ENCODE measurements around the gene ENO2. TPM values are rescaled to one million over a fixed set of nuclear protein-coding genes. Genes with fewer than 3 reads are reported as not detected.

Gene ENO2
- total RNA-seq, 2 experiments from 2014 or later, result 156 to 160 TPM

DNA sequence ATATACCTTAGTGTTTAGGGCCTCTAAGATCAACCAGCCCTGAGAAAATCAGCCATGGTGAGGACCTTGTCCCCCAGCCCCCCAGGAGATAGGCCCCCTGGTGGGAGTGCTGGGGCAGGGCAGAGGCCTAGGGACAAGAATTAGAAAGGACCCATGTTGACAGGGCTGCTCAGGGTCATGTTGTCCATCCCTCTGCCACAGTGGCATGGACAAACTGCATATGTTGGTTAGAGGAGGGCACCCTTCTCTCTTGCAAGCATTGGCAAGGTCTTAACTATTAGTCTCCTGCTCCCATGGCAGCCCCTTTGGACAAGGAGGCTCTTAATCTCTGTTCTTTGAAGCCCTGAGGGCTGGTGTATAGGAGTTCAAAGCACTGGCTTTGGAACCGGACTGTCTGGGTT is 36.0 kb downstream of the ENO2 start:
- Mint-ChIP-seq H3K9me3 (no peaks in the 10 kb centered on the region), H3K27ac (peak overlapping the region; percentile 98), H3K27me3 (no peaks in the 10 kb centered on the region), H3K36me3 (ENCODE audit: low read depth) (peaks cover 37% of the 10 kb centered on the region), H3K4me1 (peaks cover 64% of the 10 kb centered on the region), H3K4me3 (peak overlapping the region; percentile 100)
- POLR2A ChIA-PET, result interaction anchor here (1.0 kb wide), 1 partner anchor 9 kb away, joined by 3 read pairs; no protein-coding TSS in a partner anchor
- peak; percentile 50 for DNase-seq
- CTCF ChIA-PET, result interaction anchor here (1.0 to 17.8 kb wide), 6 partner anchors 10 to 77 kb away, joined by 3 to 388 read pairs (median 12); partner anchors contain the start of gene SPSB2

DNA sequence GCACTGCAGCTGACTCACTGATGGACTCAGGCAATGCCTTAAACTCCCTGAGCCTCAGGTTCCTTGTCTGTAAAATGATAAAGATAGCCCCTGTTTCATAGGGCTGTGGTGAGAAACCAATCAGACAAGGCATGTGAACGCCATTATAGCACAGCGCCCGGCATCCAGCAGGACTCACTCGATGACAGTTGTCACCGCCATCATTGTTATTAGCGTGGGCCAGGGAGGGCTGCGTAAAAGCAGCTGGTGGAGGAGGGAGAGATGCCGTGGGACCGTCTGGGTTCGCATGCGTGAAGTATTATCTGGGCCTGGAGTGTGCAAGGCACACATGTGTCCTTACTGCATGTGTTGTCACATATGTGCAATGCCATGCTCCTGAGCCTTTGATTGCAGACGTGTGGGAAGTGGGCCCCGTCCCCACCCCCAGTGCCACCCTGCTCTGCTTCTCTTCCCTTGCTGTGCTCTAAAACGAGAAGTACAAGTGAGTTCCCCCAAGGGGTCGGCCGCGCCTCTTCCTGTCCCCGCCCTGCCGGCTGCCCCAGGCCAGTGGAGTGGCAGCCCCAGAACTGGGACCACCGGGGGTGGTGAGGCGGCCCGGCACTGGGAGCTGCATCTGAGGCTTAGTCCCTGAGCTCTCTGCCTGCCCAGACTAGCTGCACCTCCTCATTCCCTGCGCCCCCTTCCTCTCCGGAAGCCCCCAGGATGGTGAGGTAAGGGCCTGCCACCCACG is 36.6 kb downstream of the ENO2 start, which contains the start of gene PTPN6:
Gene PTPN6, plus strand, starts transcription at position 546 of the 730 bp plus-strand sequence. Its CDS starts 157 bp downstream, at position 703.
- Mint-ChIP-seq H3K4me3 (peak within 1 kb of the TSS; percentile 100), H3K4me1 (peaks cover 64% of the 10 kb centered on the region), H3K36me3 (ENCODE audit: low read depth) (peaks cover 43% of the 10 kb centered on the region), H3K9me3 (no peaks in the 10 kb centered on the region), H3K27me3 (no peaks in the 10 kb centered on the region), H3K27ac (peak within 1 kb of the TSS; percentile 98)
- ChIA-PET POLR2A (interaction anchor here (1.0 kb wide), 1 partner anchor 8 kb away, joined by 3 read pairs; no protein-coding TSS in a partner anchor), CTCF (interaction anchor here (0.8 to 17.8 kb wide), 7 partner anchors 9 to 125 kb away, joined by 3 to 388 read pairs (median 7); partner anchors contain the start of gene SPSB2)
- peak; percentile 68 for DNase-seq

DNA sequence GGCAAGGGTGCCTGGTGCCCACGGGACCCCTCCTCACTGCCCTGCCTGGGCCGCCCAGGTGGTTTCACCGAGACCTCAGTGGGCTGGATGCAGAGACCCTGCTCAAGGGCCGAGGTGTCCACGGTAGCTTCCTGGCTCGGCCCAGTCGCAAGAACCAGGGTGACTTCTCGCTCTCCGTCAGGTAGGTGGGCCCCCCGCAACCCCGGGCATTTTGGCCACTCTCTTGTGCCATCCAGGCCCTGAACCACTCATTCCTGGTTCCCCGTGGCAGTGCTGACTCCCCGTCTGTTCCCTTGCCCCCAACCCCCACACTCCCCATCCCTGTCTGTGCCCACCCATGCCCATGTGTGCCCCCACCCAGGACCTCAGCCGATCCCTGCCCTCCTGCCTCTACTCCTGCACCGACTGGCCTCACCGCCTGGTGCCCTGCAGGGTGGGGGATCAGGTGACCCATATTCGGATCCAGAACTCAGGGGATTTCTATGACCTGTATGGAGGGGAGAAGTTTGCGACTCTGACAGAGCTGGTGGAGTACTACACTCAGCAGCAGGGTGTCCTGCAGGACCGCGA is 37.3 kb downstream of the ENO2 start:
- ChIA-PET POLR2A (interaction anchor here (0.6 to 1.2 kb wide), 4 partner anchors 8 to 461 kb away, joined by 3 to 5 read pairs (median 3); partner anchors contain the start of genes C12orf57 and RNU7-1), CTCF (interaction anchor here (0.8 to 17.8 kb wide), 9 partner anchors 7 to 126 kb away, joined by 3 to 388 read pairs (median 7); partner anchors contain the start of genes C12orf57, RNU7-1 and SPSB2)
- Mint-ChIP-seq H3K27ac (peak overlapping the region; percentile 98), H3K9me3 (no peaks in the 10 kb centered on the region), H3K4me1 (peaks cover 64% of the 10 kb centered on the region), H3K4me3 (peak overlapping the region; percentile 100), H3K36me3 (ENCODE audit: low read depth) (peaks cover 50% of the 10 kb centered on the region), H3K27me3 (no peaks in the 10 kb centered on the region)
- DNase-seq, result no peak

DNA sequence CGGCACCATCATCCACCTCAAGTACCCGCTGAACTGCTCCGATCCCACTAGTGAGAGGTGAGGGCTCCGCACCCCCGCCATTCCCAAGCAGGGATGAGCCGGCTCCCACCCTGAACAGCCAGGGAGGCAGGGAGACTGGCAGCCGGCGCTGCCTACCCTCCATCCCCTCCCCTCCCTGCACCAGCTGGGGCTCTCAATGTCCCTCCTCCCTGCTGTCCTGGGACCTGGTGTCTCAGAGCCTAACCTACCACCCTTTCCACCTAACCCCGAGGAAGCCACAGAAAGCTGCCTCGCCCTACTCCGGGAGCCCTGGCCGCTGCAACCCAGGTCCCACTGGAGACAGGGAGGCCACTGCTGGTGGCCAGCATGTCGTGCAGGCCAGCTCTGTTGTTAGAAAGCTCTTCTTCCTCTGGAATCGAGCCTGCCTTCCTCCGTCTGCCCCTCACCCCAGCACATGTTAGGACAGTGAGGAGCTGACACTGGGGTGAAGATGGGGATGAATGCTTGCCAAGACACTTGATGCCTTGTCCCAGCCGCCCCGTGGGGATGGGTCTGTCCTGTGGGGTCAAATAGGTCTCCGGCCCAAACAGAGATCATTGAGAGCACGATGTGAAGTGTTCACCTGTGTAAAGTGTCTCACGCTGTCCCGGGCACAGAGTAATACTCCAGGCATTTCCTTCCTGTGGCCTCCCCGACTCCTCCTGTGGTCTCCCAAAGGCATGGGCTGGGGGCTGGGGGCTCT is 37.9 kb downstream of the ENO2 start:
- no peaks in the 10 kb centered on the region for H3K27me3 Mint-ChIP-seq

DNA sequence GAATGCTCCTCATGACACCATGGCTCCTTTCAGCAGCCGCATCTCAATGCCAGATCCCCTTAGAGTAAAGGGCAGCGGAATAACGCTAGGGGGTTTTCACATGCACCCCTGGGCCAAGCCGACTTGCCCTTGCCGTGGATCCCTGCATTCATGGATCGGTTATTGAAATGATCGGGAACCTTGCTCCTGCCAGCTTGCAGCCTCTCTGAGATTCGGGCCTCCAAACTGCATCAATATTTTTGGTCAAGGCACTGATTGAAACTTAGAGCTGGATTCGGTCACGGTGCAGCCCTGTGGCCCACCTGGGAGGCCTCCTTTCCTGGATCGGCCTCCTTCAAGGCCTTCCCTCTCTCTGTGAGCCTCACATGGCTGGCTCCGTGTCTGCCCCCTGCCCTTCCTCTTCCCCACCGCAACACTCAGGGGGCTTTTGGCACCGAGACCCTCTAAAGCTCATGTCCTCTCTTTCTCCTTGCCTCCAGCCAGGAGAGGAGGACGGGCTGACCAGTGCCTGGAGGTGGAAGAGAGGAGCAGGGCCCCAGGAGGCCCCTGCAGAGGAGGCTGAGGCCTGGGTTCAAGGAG is 38.6 kb downstream of the ENO2 start:
- POLR2A ChIA-PET, result interaction anchor here (1.2 kb wide), 1 partner anchor 9 kb away, joined by 5 read pairs; the partner anchor contains the start of genes C12orf57 and RNU7-1
- DNase-seq, result no peak
- H3K27ac Mint-ChIP-seq, result peak overlapping the region; percentile 98

More for the DNA sequence above, 37.9 kb downstream of the ENO2 start:
- peak overlapping the region; percentile 100 for H3K4me3 Mint-ChIP-seq
- peaks cover 56% of the 10 kb centered on the region for H3K36me3 Mint-ChIP-seq (ENCODE audit: low read depth)
- peak overlapping the region; percentile 98 for H3K27ac Mint-ChIP-seq
- H3K4me1 Mint-ChIP-seq, result peaks cover 65% of the 10 kb centered on the region
- CTCF ChIA-PET, result interaction anchor here (0.6 to 17.8 kb wide), 10 partner anchors 8 to 747 kb away, joined by 3 to 388 read pairs (median 4); partner anchors contain the start of genes C12orf57, RNU7-1 and SPSB2
- POLR2A ChIA-PET, result interaction anchor here (0.6 to 1.2 kb wide), 3 partner anchors 9 to 461 kb away, joined by 3 to 5 read pairs (median 3); partner anchors contain the start of genes C12orf57 and RNU7-1
- no peaks in the 10 kb centered on the region for H3K9me3 Mint-ChIP-seq
- no peak for DNase-seq

DNA sequence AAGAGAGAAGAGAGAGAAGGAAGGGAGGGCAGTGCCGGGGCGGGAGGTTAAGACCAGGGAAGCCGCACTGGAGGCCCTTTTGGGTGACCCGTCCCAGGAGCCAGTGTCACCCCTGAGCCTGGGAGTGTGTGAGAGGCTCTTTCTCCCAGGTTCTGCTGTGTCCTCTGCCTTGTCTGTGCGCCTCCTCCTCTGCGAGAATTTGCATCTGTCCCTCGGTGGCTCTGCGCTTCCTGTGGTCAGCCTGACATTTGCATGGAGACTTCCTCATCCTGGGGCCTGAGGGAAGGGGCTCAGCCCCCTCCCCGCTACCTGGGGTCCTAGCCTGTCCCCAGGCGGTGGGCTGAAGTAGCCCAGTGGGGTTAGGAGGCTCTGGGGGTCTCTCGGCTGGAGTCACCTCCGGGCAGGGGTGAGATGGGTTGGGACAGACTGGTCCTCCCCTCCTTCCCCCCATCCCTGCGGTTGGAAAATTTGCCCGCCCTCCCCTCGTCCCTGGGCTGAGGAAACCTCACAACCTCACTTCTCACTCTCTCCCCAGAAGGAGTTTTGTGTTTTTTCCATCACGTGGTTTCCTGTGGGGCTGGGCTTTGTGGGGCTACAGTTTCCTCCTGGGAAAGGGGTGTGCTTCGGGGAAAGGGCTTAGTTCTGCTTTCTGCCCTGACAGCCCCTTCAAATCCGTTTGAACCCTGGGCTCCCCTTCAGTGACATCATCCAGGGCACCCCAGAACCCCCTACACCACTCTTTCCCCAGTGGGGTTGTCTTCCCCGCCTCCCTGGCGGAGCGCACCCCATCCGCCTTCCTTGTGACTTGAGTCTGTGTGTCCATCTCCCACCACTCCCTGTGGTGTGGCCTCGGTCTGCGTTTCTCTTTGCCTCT is 39.3 kb downstream of the ENO2 start:
- ChIA-PET CTCF (interaction anchor here (0.6 to 13.3 kb wide), 6 partner anchors 9 to 32 kb away, joined by 4 to 388 read pairs (median 6); partner anchors contain the start of genes C12orf57, PTPN6 and RNU7-1), POLR2A (interaction anchor here (1.8 kb wide), 1 partner anchor 10 kb away, joined by 7 read pairs; the partner anchor contains the start of genes C12orf57 and RNU7-1)
- H3K4me3 Mint-ChIP-seq, result peak overlapping the region; percentile 100
- peaks cover 67% of the 10 kb centered on the region for H3K36me3 Mint-ChIP-seq (ENCODE audit: low read depth)
- DNase-seq, result peak; percentile 88
- peaks cover 69% of the 10 kb centered on the region for H3K4me1 Mint-ChIP-seq
- no peaks in the 10 kb centered on the region for H3K27me3 Mint-ChIP-seq
- peak overlapping the region; percentile 98 for H3K27ac Mint-ChIP-seq
- H3K9me3 Mint-ChIP-seq, result no peaks in the 10 kb centered on the region

More for the DNA sequence above, 38.6 kb downstream of the ENO2 start:
- Mint-ChIP-seq H3K36me3 (ENCODE audit: low read depth) (peaks cover 62% of the 10 kb centered on the region), H3K4me3 (peak overlapping the region; percentile 100), H3K27me3 (no peaks in the 10 kb centered on the region), H3K4me1 (peaks cover 67% of the 10 kb centered on the region), H3K9me3 (no peaks in the 10 kb centered on the region)
- CTCF ChIA-PET, result interaction anchor here (0.6 to 17.8 kb wide), 9 partner anchors 7 to 747 kb away, joined by 3 to 388 read pairs (median 5); partner anchors contain the start of genes C12orf57 and RNU7-1

DNA sequence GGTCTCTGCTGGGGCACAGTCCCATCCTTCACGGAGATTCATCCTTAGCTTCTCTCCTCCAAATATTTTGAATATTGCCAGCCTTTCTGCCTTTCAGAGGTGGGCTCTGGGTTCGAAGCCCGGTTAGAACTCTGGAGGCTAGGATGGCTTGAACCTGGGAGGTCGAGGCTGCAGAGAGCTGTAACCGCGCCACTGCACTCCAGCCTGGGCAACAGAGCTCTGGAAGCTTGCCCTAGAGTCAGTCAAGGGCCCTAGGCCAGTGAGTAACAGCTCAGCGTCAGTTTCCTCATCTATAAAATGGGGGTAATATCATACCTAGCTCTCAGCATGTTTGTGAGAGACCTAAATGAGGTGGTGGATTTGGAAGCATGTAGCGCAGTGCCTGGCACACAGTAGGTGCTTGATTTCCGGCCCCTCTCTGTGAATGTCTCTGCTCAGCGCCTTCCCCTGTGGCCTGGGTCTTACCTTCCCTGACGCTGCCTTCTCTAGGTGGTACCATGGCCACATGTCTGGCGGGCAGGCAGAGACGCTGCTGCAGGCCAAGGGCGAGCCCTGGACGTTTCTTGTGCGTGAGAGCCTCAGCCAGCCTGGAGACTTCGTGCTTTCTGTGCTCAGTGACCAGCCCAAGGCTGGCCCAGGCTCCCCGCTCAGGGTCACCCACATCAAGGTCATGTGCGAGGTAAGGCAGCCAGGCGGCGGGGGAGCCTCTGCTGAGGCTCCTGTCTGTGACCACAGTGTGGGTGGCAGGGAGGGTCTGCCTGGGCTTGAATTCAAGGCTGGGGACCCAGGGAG is 40.1 kb downstream of the ENO2 start:
- peaks cover 76% of the 10 kb centered on the region for H3K36me3 Mint-ChIP-seq (ENCODE audit: low read depth)

DNA sequence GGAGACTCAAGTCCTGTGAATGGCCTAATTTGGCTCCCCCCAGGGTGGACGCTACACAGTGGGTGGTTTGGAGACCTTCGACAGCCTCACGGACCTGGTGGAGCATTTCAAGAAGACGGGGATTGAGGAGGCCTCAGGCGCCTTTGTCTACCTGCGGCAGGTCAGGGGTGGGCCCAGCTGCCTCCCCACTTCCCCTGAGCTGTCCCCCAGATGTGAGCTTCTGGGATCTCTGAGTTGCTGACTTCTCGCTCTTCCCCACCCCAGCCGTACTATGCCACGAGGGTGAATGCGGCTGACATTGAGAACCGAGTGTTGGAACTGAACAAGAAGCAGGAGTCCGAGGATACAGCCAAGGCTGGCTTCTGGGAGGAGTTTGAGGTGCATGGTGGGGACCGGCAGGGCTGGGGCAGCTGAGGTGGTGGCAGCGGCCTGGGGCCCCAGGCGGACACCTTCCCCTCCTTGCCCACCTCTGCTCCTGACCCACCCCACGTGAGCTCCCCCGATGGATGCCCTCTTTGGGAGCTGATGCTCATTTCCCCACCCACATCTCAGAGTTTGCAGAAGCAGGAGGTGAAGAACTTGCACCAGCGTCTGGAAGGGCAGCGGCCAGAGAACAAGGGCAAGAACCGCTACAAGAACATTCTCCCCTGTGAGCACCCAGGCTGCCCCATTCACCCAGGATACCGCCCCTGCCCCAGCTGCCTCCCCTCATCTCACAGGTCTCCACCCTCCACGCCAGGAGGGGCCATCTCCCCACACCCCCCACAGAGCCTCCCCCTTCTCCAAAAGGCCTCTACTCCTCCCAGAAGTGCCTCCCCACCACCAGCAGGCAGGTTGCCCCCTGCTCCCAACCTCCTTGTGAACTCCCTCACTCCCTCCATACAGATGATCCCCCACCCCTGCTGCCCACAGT is 41.0 kb downstream of the ENO2 start:
- Mint-ChIP-seq H3K4me1 (peaks cover 72% of the 10 kb centered on the region), H3K9me3 (no peaks in the 10 kb centered on the region), H3K36me3 (ENCODE audit: low read depth) (peaks cover 78% of the 10 kb centered on the region), H3K27me3 (no peaks in the 10 kb centered on the region), H3K27ac (peak overlapping the region; percentile 98), H3K4me3 (peak overlapping the region; percentile 7)
- no peak for DNase-seq
- CTCF ChIA-PET, result interaction anchor here (0.6 to 13.3 kb wide), 6 partner anchors 9 to 154 kb away, joined by 3 to 388 read pairs (median 4); partner anchors contain the start of genes C12orf57, PTPN6 and RNU7-1
- POLR2A ChIA-PET, result interaction anchor here (1.8 kb wide), 1 partner anchor 12 kb away, joined by 7 read pairs; the partner anchor contains the start of genes C12orf57 and RNU7-1

More for the DNA sequence above, 40.1 kb downstream of the ENO2 start:
- ChIA-PET CTCF (interaction anchor here (0.7 to 13.3 kb wide), 4 partner anchors 10 to 82 kb away, joined by 3 to 388 read pairs (median 4); partner anchors contain the start of genes C12orf57, PTPN6 and RNU7-1), POLR2A (interaction anchor here (1.8 kb wide), 1 partner anchor 11 kb away, joined by 7 read pairs; the partner anchor contains the start of genes C12orf57 and RNU7-1)
- no peaks in the 10 kb centered on the region for H3K9me3 Mint-ChIP-seq
- H3K4me1 Mint-ChIP-seq, result peaks cover 70% of the 10 kb centered on the region
- H3K4me3 Mint-ChIP-seq, result peak overlapping the region; percentile 100
- DNase-seq, result no peak
- H3K27ac Mint-ChIP-seq, result peak overlapping the region; percentile 98
- no peaks in the 10 kb centered on the region for H3K27me3 Mint-ChIP-seq

DNA sequence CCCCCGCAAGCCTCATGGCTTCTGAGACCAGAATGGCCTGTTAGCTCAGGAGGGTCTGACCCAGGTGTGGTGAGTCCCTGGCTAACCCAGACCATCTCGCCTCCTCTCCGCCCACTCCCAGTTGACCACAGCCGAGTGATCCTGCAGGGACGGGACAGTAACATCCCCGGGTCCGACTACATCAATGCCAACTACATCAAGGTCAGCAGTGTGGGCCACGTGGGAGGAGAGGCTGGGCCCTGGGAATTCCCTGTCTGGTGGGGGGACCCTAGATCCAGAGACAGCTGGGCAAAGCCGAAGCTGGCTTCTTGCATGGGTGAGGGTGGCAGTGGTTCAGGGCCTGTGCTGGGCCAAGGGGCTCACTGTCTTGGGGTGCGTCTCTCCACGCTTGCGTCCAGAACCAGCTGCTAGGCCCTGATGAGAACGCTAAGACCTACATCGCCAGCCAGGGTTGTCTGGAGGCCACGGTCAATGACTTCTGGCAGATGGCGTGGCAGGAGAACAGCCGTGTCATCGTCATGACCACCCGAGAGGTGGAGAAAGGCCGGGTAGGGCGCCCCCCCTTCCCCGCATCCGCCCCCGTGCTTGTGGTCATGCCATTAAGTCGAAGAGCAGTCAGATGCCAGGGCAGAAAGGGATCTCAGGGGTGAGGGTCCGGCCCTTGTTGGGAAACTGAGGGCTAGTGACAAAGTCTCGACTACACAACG is 41.8 kb downstream of the ENO2 start:
- Mint-ChIP-seq H3K4me1 (peaks cover 76% of the 10 kb centered on the region), H3K4me3 (peak overlapping the region; percentile 39), H3K27me3 (no peaks in the 10 kb centered on the region), H3K9me3 (no peaks in the 10 kb centered on the region), H3K27ac (peak overlapping the region; percentile 79), H3K36me3 (ENCODE audit: low read depth) (peaks cover 85% of the 10 kb centered on the region)
- ChIA-PET CTCF (interaction anchor here (0.6 to 13.3 kb wide), 5 partner anchors 9 to 203 kb away, joined by 3 to 388 read pairs (median 3); partner anchors contain the start of genes C12orf57, MLF2, PTPN6 and RNU7-1), POLR2A (interaction anchor here (3.6 kb wide), 1 partner anchor 11 kb away, joined by 35 read pairs; the partner anchor contains the start of genes C12orf57 and RNU7-1)
- no peak for DNase-seq

All from activated CD4-positive, alpha-beta T cell treated with anti-CD3 and anti-CD28 coated beads, Interleukin-2, amount 10 ng/mL, durations not matched to agents 7 days and 5 days (primary cell).